Smooth muscle cell of the brain vasculature (primary cell): ENCODE measurements around the gene PITHD1.
"Not testable (repeated sequence)": the region's sequence is repeated elsewhere in the genome, so short reads cannot be mapped to it uniquely, and the experiment has no call there.

Experiments
- DNase-seq: peaks from one replicate; pipeline ENCODE4 v3.0.0-alpha.2; 2012; ENCODE audit warnings: low read depth, low spot score

Gene PITHD1, protein sequence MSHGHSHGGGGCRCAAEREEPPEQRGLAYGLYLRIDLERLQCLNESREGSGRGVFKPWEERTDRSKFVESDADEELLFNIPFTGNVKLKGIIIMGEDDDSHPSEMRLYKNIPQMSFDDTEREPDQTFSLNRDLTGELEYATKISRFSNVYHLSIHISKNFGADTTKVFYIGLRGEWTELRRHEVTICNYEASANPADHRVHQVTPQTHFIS

DNA sequence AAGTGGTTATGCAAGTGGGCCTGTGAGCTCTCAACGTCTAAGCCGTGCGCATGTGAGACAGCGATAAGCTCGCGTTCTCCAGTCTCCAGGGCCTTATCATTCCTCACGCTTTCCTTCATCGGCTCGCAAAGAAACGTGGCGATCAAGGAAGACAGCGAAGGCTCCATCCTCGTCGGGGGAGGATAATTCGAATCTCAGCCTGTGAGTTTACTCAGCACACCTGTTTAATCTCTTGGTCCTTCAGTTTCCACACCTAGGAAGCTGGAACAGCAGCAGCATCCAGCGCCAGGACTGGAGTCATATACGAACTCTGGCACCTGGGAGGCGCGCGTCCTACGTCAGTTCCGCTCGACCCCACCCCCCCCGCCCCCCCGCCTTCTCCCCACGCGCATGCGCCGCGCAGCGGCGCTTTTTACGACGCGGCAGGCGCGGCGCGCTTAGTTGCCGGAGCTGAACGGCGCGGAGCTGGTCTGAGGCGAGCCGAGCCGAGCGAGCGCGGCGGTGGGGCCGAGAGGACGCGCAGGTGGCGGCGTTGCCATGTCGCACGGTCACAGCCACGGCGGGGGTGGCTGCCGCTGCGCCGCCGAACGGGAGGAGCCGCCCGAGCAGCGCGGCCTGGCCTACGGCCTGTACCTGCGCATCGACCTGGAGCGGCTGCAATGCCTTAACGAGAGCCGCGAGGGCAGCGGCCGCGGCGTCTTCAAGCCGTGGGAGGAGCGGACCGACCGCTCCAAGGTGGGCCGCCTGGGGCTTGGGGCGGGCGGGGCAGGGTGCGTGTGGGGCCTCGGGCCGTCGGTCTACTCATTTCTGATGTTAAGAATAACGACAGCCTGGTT is at the start of gene PITHD1:
TSS of gene PITHD1 (plus strand) at position 440 of the 836 bp plus-strand sequence. CDS start at position 538, 98 bp downstream.
- DNase-seq = no peak

DNA sequence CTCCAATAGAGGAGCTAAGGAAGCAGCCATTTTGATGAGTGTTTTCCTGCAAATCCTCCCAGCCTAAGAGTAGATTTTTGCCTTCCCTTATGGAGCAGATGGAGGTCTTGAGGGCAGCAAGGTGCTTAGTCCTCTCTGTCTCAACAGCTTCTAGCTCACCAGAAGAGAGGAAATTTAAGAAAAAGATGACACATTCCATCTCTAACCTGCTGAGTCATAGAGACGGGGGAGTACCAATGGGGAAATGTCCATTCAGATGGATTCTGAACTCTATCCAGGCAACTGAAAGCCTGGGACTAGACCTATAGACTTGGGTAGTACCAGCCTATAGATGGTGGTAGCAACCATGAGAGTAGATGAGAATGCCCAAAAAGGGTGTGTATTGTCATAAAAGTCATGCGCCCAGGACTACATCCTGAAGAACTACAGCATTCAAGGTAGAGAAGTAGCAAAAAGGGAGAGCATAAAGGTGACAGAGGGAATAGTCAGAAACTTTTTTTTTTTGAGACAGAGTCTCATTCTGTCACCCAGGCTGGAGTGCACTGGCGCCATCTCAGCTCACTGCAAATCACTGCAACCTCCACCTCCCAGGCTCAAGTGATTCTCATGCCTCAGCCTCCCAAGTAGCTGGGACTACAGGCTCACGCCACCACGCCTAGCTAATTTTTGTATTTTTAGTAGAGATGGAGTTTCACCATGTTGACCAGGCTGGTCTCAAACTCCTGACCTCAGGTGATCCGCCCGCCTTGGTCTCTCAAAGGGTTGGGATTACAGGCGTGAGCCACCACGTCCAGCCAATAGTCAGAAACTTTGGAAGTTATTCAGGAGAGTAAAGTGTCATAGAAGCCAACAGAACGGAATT is 45.6 kb upstream of the PITHD1 start:
- no peak for DNase-seq

DNA sequence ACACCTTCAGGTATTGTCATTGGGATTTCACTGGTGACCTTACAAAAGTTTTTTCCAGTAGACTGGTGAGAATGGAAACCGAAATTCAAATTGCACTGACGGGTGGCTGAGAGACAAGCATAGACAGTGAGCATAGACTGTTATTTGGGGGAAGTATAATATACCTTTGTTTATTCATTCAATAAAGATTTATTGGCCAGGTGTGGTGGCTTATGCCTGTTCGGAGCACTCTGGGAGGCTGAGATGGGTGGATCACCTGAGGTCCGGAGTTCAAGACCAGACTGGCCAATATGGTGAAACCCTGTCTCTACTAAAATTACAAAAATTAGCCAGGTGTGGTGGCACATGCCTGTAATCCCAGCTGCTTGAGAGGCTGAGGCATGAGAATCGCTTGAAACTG is 44.9 kb upstream of the PITHD1 start:
- DNase-seq = not testable (repeated sequence)

DNA sequence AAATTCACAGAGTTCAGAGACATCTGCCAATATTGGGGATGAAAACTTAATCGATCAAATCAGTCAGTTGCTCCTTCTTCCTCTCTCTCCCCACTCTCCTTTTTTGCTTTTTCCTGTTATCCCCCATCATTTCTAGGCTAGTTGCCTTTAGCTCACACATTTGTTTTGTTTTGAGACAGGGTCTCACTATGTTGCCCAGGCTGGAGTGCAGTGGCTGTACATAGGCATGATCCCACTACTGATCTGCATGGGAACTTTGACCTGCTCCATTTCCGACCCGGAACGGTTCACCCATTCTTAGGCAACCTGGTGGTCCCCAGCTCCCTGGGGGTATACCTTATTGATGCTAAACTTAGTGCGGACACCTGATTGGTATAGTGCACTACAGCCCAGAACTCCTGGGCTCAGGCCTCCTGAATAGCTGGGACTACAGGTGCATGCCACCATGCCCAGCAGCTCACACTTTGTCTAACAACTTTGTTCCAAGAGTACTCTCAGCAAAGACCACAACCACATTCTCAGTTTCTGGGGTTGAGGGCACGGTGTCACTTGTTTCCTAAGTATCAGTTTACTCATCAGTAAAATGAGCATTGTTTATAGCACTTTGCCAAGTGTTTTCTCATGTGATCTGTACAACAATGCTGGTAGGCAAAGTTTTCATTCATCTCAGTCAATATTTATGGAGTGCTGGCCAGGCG is 41.6 kb upstream of the PITHD1 start:
- no peak for DNase-seq

DNA sequence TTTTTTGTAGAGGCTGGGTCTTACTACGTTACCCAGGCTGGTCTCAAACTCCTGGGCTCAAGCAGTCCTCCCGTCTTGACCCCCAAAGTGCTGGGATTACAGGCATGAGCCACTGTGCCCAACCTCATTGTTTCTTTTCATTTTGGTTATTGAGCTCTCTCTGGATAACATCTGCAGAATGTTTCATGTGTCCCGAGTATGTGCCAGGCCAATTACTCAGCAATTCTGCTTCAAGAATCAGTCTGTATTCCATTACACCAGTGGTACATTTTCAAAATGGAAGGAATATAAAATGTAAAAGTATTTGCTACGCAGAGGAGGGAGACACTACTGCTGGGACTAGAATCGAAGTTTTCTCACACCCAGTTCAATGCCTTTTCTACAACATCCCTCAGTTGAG is 36.6 kb upstream of the PITHD1 start:
- no peak for DNase-seq

DNA sequence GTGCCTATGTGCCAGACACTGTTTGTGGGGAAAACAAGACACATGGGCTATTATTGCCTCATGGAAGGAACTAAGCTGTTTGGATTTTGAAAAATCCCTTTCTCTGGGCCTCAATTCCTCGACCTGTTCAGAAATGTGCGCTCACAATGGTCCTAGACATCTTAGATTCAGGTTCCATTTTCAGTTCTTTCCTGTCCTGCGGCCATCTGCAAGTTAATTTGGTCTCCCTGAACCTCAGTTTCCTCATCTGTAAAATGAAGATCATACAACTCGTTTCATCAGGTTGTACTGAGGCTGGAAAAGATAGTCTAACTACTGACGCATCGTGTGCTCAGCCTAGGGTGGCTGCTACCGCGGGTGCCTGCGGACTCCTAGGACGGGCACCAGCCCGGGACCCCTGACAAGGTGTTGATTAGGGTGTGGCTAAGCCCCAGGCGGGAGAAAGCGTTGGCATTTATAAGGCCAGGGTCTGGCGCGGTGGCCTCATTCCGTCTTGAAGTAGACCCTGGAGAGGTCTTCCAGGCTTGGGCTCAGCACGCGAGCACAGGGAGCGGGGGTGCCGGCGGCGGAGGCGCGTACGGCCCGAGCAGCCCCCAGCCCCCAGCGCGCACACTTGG is 35.4 kb upstream of the PITHD1 start:
- no peak for DNase-seq

DNA sequence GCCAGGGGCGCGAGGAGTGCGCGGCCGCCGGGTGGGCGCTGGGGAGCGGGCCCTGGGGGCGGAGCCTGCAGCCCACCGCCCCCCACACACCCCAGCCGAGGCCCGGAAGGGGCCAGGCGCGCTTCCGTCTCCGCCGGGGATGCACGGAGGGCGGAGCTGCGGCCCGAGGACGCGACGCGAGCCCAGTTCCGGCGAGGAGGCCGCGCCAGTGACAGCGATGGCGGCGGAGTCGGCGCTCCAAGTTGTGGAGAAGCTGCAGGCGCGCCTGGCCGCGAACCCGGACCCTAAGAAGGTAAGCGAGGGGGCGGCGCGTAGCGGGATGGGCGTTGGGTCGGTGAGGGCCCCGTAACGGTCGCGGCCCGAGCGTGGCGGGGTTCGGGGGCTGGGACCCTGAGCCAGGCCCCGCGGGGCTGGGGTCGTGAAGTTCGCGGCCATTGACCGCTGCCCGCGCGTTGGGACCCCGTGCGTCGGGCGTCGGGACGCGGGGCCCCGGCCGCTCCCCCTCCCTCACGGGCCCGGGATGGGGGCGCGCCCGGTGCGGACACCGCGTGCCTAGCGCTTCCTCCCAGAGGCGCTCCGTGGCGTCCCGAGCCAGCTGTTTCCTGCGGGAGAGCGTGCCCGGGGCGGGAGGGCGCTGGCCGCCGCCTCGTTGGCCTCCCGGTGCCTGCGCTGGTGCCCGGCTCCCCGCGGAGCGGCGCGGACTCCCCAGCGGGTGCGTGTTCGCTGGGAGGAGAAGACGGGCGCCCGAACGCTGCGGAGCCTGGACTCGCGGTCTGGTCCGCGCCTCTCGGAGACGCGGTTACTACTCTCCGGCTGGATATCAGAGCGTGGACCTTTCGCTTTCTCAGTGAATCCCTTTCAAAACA is 34.7 kb upstream of the PITHD1 start, which contains the start of gene ELOA:
TSS of gene ELOA (plus strand) at position 185 of the 866 bp plus-strand sequence. CDS start at position 218, 33 bp downstream.
- DNase-seq = no peak

DNA sequence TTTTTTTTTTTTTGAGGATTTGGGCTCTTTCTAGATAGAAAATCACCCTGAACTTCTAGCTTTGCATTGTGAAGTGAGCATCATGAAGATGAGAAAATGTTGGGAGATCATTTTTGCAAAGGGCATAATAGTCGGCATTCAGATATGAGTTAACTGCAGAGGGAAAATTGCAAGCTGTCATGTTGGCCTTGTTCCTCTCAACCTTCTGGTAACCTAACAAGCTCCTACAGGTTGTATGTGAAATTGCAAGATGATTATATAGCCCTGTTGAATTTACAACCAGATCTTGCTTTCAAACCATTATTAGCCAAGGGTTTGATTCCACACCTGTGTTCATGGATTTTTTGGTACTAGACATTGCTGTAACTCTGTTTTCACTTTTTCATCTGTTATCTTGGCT is 32.7 kb upstream of the PITHD1 start:
- DNase-seq = no peak

DNA sequence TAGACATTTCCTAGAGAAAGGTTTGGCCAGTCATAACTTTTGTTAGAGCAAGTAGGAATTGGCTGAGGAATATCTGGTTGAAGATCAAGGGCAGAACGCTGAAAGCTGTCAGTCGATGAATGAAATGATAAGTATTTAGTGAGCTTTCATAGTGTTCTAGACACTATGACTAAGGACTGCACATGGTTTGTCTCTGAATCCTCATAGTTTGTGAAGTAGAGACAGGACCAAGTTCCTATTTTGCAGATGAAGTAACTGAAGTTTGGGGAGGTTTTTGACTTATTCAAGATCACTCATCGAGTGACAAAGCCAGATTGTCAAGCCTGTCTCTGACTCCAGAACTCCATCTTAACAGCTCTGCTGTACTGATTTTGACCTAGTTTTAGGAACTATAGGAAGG is 30.2 kb upstream of the PITHD1 start:
- no peak for DNase-seq

DNA sequence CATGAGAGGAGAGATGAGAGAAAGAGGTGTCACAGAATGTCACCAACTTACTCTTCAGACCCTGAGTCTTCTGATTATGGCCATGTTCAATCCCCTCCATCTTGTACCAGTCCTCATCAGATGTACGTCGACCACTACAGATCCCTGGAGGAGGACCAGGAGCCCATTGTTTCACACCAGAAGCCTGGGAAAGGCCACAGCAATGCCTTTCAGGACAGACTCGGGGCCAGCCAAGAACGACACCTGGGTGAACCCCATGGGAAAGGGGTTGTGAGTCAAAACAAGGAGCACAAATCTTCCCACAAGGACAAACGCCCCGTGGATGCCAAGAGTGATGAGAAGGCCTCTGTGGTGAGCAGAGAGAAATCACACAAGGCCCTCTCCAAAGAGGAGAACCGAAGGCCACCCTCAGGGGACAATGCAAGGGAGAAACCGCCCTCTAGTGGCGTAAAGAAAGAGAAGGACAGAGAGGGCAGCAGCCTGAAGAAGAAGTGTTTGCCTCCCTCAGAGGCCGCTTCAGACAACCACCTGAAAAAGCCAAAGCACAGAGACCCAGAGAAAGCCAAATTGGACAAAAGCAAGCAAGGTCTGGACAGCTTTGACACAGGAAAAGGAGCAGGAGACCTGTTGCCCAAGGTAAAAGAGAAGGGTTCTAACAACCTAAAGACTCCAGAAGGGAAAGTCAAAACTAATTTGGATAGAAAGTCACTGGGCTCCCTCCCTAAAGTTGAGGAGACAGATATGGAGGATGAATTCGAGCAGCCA is 27.0 kb upstream of the PITHD1 start:
- DNase-seq = no peak

DNA sequence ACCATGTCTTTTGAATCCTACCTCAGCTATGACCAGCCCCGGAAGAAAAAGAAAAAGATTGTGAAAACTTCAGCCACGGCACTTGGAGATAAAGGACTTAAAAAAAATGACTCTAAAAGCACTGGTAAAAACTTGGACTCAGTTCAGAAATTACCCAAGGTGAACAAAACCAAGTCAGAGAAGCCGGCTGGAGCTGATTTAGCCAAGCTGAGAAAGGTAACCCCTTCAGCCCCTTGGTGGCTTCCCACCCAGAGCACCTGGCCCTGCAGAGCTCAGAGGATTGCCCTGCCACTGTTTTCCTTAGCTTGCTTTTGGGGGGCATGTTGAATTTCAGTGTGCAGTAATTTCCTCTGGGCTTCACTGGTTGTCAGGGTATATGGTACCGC is 26.4 kb upstream of the PITHD1 start:
- DNase-seq = no peak

DNA sequence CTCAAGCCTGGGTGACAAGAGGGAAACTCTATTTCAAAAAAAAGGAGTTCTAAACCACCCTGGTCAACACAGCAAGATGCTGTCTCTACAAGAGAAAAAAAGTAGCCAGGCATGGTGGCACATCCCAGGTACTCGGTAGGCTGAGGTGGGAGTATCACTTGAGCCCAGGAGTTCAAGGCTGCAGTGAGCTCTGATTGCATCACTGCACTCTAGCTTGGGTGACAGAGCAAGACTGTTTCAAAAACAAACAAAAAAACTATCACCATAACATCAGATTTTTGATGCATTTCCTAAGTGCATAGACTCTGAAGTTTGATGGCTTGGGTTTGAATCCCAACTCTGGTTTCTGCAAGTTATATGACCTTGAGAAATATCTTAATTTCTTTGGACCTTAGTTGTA is 25.3 kb upstream of the PITHD1 start:
- no peak for DNase-seq

DNA sequence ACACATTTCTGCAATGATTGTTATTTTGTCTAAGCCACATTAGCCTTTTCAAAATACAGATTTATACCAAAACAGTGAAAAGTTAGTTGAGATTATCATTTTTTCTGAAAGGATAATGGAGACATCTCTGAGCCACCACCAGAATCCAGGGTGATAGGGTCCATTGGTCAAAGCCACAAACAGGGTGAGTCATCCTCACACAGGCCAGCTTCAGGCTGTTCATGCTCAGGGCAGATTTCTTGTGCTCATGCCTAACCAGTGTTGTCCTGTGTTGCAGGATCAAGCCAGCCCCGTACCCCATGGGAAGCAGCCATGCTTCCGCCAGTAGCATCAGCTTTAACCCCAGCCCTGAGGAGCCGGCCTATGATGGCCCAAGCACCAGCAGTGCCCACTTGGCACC is 21.5 kb upstream of the PITHD1 start:
- no peak for DNase-seq

DNA sequence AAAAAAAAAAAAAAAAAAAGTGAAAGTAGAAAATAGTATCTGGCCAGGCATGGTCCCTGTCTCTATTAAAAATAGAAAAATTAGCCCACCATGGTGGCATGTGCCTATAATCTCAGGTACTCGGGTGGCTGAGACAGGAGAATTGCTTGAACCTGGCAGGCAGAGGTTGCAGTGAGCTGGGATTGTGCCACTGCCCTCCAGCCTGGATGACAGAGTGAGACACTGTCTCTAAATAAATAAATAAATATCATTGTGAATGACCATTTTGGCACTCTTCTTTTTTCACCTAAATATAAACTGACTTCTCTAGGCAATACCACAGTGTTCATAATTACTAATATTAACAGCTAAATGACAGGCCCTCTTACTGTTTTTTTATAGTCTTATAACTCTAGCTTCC is 20.4 kb upstream of the PITHD1 start:
- no peak for DNase-seq

DNA sequence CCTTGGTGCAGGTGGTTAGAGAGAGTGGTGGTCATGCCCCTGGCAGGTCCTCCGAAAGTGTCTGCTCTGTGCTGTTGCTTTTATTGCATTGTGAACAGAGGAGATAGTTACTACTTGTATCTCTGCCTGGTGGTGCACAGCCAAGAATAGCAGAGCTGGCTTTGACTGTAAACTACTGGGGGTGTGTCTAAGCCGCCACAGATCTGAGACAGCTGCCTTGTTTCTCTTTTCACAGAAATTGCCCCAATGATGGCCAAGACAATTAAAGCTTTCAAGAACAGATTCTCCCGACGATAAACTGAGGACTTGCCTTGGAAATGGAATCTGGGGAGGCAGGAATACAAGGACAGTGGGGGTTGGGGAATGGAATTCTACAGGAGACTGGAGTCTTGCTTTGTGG is 18.9 kb upstream of the PITHD1 start:
- no peak for DNase-seq

DNA sequence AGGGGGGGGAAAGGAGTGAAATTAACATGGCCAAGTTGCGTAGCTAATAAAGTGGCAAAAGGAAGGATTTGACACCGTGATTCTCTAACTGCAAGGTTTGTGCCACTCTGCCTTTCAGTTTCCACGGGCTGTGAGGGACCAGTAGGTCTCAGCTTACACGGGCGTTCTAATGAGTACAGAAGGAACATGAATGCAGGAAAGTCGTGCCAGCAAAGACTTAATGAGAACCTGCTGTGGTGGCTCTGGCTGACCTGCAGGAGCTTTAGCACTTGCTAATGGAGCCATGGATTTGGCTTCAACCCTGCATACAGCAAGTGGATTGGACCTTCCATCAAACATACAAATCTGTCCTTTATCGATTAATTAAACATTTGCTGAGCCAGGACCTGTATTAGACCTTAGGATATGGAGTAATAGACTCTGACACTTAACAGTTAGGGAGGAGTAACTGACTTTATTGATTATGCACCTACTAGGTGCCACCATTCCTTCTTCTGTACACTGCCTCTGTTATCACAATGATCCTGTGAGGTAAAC is 15.1 kb upstream of the PITHD1 start:
- DNase-seq = no peak

DNA sequence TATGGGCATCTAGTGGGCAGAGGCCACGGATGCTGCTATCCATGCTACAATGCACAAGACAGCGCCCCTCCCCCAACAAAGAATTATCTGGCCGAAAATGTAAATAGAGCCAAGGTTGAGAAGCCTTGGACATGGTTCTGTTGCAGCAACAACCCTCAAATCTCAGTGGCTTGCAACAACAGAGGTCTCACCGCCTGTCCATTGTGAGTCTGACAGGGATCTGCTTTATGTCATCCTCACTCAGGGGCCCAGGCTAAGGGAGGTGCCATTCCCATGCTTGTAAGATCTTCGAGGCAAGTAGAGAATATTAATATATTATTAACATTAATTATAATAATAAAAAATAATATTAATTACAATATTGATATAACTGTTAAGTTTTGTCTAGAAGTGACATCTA is 9.5 kb upstream of the PITHD1 start:
- no peak for DNase-seq

DNA sequence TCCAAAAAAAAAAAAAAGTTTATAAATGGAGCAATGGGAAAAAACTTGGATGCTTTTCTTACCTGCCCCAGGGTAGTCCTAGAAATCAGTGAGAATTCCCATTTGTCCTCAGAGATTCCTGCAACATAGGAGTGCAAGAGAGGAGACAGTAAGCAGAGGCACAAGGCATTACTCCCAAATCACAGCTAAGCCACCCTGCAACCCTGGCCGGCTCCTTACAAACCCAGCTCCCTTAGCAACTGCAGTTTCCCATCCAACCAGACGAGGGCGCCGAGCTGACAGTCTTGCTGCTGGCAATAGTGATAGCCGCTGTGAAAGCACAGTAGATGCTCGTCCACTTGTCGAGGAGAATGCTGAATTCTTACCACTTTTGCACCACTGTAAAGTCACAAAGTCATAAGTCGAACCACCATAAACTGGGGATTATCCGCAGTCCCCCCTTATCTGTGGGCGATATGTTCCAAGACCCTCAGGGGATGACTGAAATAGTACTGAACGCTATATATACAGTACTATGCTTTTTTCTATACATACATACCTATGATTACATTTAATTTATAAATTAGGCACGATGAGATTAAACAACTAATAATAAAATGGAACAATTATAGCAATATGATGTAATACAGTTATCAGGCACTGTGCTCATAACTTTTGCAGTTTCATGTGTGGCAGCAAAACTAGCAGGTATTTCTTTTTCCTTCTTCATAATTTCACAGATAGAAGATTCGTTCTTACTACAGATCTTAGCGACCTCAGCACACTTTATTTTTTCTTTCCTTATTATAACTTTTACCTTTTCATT is 6.0 kb upstream of the PITHD1 start:
- DNase-seq = no peak
